HG02884 (cell line): ENCODE measurements around the gene PNKP.

ENCODE experiments used
- ATAC-seq: cut with Tn5 transposase; IDR thresholded peaks from one replicate; pipeline ENCODE4 v1.9.1; 2021; ENCODE audit warnings: mild to moderate bottlenecking, moderate library complexity; ENCODE audit not compliant: unreplicated experiment

The PNKP gene

DNA sequence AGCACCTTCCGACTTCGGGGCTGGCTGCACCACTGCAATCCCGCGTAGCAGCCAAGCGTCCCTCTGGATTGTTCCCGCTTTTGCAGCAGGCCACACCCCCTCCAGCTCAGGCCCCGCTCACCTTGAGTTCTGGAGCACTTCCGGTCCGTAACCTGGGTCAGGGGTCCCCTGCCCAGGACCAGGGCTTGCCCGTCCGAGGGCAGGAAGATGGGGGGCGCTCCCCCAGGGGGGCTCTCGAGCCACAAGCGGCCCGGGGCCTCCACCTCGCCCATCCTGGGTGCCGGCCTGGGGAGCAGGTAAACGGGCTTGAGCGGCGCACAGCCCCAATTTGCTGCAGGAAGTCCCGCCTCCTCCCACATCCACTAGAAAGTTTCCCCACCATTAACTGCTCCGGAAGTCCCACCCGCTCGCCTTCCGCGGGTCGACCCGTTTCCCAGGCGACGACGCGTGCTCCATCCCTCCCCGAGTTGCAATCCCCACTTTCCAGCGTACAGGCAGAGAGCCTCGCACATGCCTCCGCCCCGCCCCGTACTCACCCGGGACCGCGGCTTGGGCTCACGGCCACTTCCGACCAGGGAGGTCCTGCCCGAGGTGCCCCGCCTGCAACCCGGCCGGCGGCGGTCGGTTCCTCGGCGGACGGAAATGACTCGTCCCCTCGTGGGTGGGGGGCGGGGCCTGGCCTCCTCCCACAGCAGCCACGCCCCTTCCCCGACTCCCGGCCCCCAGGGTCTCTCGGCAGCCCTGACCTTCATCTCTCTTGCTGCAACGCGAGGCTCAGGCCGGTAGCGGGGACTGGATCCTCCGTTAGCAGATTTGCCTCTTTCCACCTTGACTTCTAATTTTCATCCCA, at the start of gene PNKP:
PNKP (minus strand) TSS at position 644 of the 850 bp plus-strand sequence; CDS start at position 272, 372 bp downstream.
- peak; percentile 36 for ATAC-seq

- ATAC-seq, result no peak
These were observed 47.9 kb upstream of the PNKP start for GRCh38 chr19:49915271-49915670.

DNA sequence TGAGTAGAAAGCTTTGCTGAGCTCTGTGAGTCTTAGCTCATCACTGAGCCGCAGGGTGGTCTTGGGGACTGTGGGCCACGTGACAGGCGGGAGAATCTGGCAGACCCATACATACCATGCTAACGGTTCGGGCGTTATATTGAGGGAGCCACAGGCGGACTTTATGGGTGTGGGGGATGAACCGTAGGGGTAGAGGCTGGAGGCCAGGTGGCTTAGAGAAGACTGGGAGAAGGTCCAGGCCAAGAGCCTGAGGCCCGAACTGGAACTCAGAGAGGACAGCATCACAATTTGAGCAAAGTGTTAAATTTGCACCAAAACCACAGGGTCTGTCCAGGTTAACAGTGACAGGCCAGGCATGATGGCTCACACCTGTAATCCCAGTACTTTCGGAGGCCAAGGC, 46.3 kb upstream of the PNKP start:
- ATAC-seq, result no peak

DNA sequence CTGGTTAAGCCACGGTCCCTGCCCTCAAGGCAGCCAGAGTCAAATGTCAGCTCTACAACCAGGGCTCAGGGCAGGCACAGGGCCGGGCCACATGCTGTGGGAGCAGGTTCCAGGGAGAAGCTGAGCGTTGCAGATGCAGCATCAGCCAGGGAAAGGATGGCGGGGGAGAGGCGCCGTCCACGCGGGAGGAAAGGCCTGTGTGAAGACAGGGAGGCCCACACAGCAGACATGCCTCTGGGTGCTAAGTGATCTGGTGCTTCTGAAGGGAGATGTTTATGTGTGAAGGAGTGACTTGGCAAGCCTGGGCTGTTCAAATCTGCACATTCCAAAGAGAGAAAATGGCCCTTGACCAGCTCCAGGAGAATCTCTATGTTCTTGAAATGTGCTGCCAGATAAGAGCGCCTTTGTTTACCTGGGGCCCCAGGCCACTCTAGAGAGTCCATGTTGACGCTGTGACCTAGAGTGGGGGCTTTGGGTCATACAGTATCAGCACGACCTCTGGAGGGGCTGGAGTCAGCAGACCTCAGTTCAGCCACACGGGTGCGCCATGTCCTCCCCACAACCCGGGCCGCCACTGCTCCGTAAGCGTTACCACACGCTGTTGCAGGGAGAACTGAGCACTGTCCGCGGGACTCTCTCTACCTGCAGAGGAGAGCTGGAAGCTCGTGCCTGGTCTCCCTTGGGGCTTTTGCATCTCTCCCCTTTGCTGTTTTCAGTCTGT, 45.7 kb upstream of the PNKP start:
- no peak for ATAC-seq

DNA sequence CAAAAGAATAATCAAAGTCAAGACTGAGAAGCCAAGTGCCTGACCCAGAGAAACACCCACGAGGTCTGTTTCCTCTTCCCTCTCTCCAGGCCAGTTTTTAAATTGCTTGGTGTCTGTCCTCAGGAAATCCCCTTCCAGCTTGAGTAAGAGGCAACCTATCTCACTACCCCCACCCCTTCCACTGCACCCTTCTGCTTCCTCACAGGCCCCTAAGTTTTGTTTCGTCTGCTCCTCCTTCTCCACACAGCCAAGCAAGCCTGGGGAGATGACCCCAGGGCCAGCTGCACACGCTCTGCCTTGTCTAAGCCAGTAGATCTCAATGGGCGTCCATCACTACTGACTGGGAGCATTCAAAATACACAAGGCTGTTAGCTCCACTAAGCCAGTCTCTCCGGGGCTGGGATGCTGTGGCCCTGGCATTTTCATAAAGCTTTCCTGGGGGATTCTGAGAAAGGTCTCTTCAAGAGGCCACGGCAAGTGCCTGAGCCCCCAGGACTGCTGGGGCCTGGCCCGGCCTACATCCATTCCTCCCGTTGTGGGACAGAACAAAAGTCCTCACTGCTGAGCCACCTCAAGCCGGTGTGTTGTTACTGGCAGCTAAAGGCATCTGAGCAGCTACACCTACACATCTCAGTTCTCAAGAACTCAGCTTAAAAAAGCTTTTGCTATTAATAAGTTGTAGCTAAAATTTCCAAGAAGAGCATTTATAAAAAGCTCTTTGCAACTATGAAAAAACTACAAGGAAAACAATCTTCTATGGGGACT, 44.2 kb upstream of the PNKP start:
- ATAC-seq, result no peak

GRCh38 chr19:49910179-49910578, 42.8 kb upstream of the PNKP start:
- ATAC-seq, result no peak

GRCh38 chr19:49908480-49909420, 41.4 kb upstream of the PNKP start:
- ATAC-seq, result no peak

GRCh38 chr19:49907745-49908446, 40.5 kb upstream of the PNKP start:
- no peak for ATAC-seq

DNA sequence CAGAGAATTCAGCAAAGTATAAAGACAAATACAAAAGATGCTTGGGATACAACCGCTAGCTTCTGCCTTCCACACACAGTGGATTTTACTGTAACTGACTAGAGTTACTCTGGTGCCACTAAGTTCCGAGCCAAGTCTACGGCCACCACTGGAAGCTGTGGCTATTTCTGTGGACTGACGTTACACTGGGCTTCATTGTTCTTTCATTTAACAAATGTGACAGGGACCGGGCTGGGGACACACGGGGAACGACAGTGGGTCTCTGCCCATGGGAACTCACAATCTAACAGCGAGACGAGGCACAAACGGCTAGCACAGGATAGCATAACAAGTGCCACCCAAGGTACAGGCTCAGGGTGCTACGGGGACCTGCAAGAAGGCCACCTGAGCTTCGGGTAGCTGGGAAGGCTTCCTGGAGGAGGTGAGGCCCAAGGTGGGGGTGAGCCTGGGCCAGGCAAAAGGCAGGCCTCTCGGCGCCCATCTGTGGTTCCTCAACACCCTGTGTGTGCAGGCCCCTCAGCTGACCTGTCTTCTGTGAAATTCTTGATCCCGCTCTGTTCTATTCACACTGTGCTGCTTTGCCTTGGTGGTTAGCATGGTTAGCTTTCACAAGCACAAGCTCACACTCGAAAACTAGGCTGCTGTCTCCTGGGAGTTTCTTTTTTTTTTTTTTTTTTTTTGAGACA, 39.6 kb upstream of the PNKP start:
- ATAC-seq, result no peak

GRCh38 chr19:49904136-49904535, 36.8 kb upstream of the PNKP start:
- no peak for ATAC-seq

- ATAC-seq, result no peak
These were observed 29.7 kb upstream of the PNKP start, which contains the start of gene IL4I1 for GRCh38 chr19:49896863-49897621. TSS of gene IL4I1 (minus strand) at chr19:49896887. CDS start at chr19:49896160, 727 bp downstream.

GRCh38 chr19:49895566-49896297, 28.4 kb upstream of the PNKP start:
- no peak for ATAC-seq

- no peak for ATAC-seq
These were observed 27.6 kb upstream of the PNKP start for GRCh38 chr19:49894879-49895565.

- ATAC-seq, result no peak
These were observed 26.8 kb upstream of the PNKP start for GRCh38 chr19:49894011-49894664.

GRCh38 chr19:49892716-49893115, 25.3 kb upstream of the PNKP start:
- no peak for ATAC-seq

DNA sequence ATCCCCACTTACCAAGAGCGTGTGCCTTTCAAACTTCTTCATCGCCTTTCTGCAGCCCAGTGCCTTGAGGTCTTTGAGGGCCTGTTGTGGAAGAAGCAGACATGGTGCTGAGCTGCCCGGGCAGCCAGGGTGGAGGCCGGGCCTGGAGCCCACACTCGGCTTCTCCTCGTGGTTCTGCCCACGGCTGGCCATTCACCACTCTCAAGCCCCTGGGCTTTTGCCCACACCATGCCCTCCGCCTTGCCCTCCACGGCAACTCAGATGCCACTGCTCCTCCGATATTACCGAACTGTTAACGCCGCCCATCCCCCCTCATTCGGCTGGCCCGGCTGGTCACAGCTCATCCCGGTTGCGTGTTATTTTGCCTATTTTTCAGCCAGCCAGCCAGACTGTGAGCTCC, 24.0 kb upstream of the PNKP start:
- no peak for ATAC-seq
